H1 (cell line): ENCODE data around the gene RAD51B. TPM values are rescaled to one million over a fixed set of nuclear protein-coding genes. Genes with fewer than 3 reads are reported as not detected.

Experiments
- ASH2L ChIP-seq: fragments of 200-600, 300-600 bp; sonication (generic); IDR thresholded peaks from one replicate; pipeline ENCODE4 v1.7.1; 2017; ENCODE audit warnings: low read length
- CBX5 ChIP-seq: fragments of 300-800, 300-1000 bp; sonication (generic); IDR thresholded peaks from 2 replicates; pipeline ENCODE4 v1.7.1; 2016; ENCODE audit warnings: antibody characterized with exemption, low read length, low read depth
- MAFK ChIP-seq: IDR thresholded peaks from 2 replicates; pipeline ENCODE4 v1.6.1; 2012; ENCODE audit warnings: low read depth, mild to moderate bottlenecking, improper control_type of control experiment, low read length
- NANOG ChIP-seq: IDR thresholded peaks from 2 replicates; pipeline ENCODE4 v1.6.1; 2011; ENCODE audit warnings: low read length, low read depth, mild to moderate bottlenecking, inconsistent platforms; ENCODE audit not compliant: insufficient read depth, poor library complexity, severe bottlenecking
- polyA plus RNA-seq, 7 experiments: library from polyadenylated mRNA; depleted of rRNA in 3 of 7; stranded (reverse) in 5 of 7; unstranded in 2 of 7; fragments of >200 nt in 5 of 7; fragments of 200-250 nt in 2 of 7; gene quantifications; 1 replicate in 5 of 7; 2 replicates in 1 of 7; 4 replicates in 1 of 7; pipeline versions ENCODE4 v1.2.1 to v1.2.3, GENCODE V29; 2011 to 2013; ENCODE audit warnings: missing spikeins in 2 of 7, mixed read lengths in 2 of 7
- total RNA-seq: library from RNA; stranded (reverse); fragmentation: NEBNext Ultra II Directional; extraction: Animal tissue kit (Norgen Biotek cat#: 25700); gene quantifications from 2 replicates; pipeline ENCODE4 v1.2.1, GENCODE V29; 2021
- TF ChIP-seq, protein P1 (sequence below), 3 experiments: IDR thresholded peaks; 1 replicate in 2 of 3; 2 replicates in 1 of 3; pipeline versions ENCODE4 v1.5.1 to v1.6.1; 2011; ENCODE audit warnings: low read length in 3 of 3, mild to moderate bottlenecking in 3 of 3, inconsistent platforms in 2 of 3, low read depth in 1 of 3, moderate library complexity in 1 of 3; ENCODE audit not compliant: insufficient read depth in 1 of 3; ENCODE audit errors: control extremely low read depth in 1 of 3

RAD51B gene
- total and polyA plus RNA-seq, 2 of the 8 experiments (the other 6 are each of a cell fraction or from before 2014, with no cell fraction given): 3.9 to 14.9 TPM

DNA sequence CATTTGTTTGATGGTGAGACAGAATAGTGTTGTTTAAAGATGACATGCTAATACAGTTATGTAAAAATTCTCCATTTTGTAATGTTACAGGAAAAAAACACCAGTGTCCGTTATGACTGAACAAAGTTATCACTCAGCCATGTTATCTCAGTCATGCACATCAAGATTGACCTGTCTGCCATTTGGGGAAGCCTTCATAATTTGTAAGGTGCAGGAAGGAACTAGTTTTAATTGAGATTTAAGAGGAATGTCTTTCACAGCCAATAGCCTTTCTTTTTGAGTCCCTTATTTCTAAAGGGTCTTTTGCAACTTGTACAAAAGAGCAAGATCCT, 432.2 kb downstream of the RAD51B start (continued):
- TF ChIP-seq MAFK (no peak), ASH2L (no peak), CBX5 (no peak), NANOG (no peak)
- TF ChIP-seq, protein P1, sequence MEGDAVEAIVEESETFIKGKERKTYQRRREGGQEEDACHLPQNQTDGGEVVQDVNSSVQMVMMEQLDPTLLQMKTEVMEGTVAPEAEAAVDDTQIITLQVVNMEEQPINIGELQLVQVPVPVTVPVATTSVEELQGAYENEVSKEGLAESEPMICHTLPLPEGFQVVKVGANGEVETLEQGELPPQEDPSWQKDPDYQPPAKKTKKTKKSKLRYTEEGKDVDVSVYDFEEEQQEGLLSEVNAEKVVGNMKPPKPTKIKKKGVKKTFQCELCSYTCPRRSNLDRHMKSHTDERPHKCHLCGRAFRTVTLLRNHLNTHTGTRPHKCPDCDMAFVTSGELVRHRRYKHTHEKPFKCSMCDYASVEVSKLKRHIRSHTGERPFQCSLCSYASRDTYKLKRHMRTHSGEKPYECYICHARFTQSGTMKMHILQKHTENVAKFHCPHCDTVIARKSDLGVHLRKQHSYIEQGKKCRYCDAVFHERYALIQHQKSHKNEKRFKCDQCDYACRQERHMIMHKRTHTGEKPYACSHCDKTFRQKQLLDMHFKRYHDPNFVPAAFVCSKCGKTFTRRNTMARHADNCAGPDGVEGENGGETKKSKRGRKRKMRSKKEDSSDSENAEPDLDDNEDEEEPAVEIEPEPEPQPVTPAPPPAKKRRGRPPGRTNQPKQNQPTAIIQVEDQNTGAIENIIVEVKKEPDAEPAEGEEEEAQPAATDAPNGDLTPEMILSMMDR (IDR thresholded peaks at IDR 0.05; ENCODE audit: control extremely low read depth in 1 of 3, insufficient read depth in 1 of 3, low read depth in 1 of 3, low read length in 3 of 3): no peak
